NCI-H1417 (cell line): Measurements from ENCODE around the gene CBLIF.
"Not testable (repeated sequence)": the region's sequence is repeated elsewhere in the genome, so short reads cannot be mapped to it uniquely, and the experiment has no call there.

Source experiments
- DNase-seq, 3 experiments: peaks; one replicate each; lab custom pipeline; 2025; lab: John Stamatoyannopoulos, UW

CBLIF gene

GRCh38 chr11:59845399-59845798, at the start of gene CBLIF:
Gene CBLIF, minus strand, starts transcription at chr11:59845499. Its CDS starts 46 bp downstream, at chr11:59845453.
- no peak for DNase-seq

GRCh38 chr11:59894616-59895015, 49.3 kb upstream of the CBLIF start:
- no peak for DNase-seq

- no peak for DNase-seq
These were observed 46.5 kb upstream of the CBLIF start for GRCh38 chr11:59891781-59892181.

- DNase-seq = not testable (repeated sequence)
These were observed 41.9 kb upstream of the CBLIF start for GRCh38 chr11:59887156-59887555.

- no peak for DNase-seq
These were observed 38.3 kb upstream of the CBLIF start for GRCh38 chr11:59883597-59883996.

GRCh38 chr11:59879567-59879966, 34.3 kb upstream of the CBLIF start:
- no peak for DNase-seq

- DNase-seq = no peak
These were observed 33.3 kb upstream of the CBLIF start, which contains the start of gene OOSP3 for GRCh38 chr11:59878575-59878974. Gene OOSP3, plus strand, starts transcription at chr11:59878782. Its CDS starts 27 bp downstream, at chr11:59878809.

- no peak for DNase-seq
These were observed 32.5 kb upstream of the CBLIF start for GRCh38 chr11:59877784-59878183.

GRCh38 chr11:59877325-59877724, 32.0 kb upstream of the CBLIF start:
- DNase-seq = no peak

- DNase-seq = no peak
These were observed 30.7 kb upstream of the CBLIF start for GRCh38 chr11:59875856-59876519.

GRCh38 chr11:59872076-59872475, 26.8 kb upstream of the CBLIF start:
- DNase-seq = no peak

GRCh38 chr11:59867946-59868345, 22.6 kb upstream of the CBLIF start:
- no peak for DNase-seq

GRCh38 chr11:59866836-59867235, 21.5 kb upstream of the CBLIF start:
- no peak for DNase-seq

- DNase-seq = no peak
These were observed 21.1 kb upstream of the CBLIF start, which contains the start of gene TCN1 for GRCh38 chr11:59866397-59866796. Gene TCN1, minus strand, starts transcription at chr11:59866487. Its CDS starts 17 bp downstream, at chr11:59866470.

- DNase-seq = no peak
These were observed 19.7 kb upstream of the CBLIF start for GRCh38 chr11:59865031-59865430.

- no peak for DNase-seq
These were observed 17.0 kb upstream of the CBLIF start for GRCh38 chr11:59862252-59862651.

GRCh38 chr11:59859673-59860072, 14.4 kb upstream of the CBLIF start:
- DNase-seq = no peak

- no peak for DNase-seq
These were observed 12.4 kb upstream of the CBLIF start for GRCh38 chr11:59857439-59858434.

GRCh38 chr11:59854871-59855270, 9.6 kb upstream of the CBLIF start:
- no peak for DNase-seq

- DNase-seq = not testable (repeated sequence)
These were observed 6.1 kb upstream of the CBLIF start for GRCh38 chr11:59851416-59851815.

- DNase-seq = not testable (repeated sequence)
These were observed 4.3 kb upstream of the CBLIF start for GRCh38 chr11:59849551-59849950.

GRCh38 chr11:59849129-59849528, 3.8 kb upstream of the CBLIF start:
- no peak for DNase-seq

GRCh38 chr11:59848439-59848838, 3.1 kb upstream of the CBLIF start:
- not testable (repeated sequence) for DNase-seq
